ENCODE data around the gene BCAP31. TPM values are rescaled to one million over a fixed set of nuclear protein-coding genes. Genes with fewer than 3 reads are reported as not detected.

BCAP31 gene
- total RNA-seq, 1 experiment from 2014 or later: 289 TPM

- Histone ChIP-seq H4K20me1 (ENCODE audit: low read length) (no peaks in the 10 kb centered on the region), H2AFZ (ENCODE audit: low read length) (no peak overlapping the region), H3K4me3 (ENCODE audit: low read length) (no peak overlapping the region), H3K9ac (ENCODE audit: low read length) (no peak overlapping the region), H3K36me3 (ENCODE audit: low read depth, low read length) (peaks cover 2% of the 10 kb centered on the region; the same call in 1 of the 2 replicates), H3K4me1 (ENCODE audit: insufficient read depth, low read length) (no peaks in the 10 kb centered on the region), H3K9me2 (replicated peaks; ENCODE audit: low read length) (no peaks in the 10 kb centered on the region), H3K79me2 (ENCODE audit: low read length) (no peaks in the 10 kb centered on the region), H3K4me2 (ENCODE audit: low read length) (no peak overlapping the region), H3K9me3 (ENCODE audit: low read length) (no peaks in the 10 kb centered on the region), H3F3A (ENCODE audit: low read length, unreplicated experiment) (no peaks in the 10 kb centered on the region), H3K27ac (ENCODE audit: low read length) (no peak overlapping the region), H3K27me3 (ENCODE audit: low read length) (no peaks in the 10 kb centered on the region)
- ATAC-seq: no peak
- DNase-seq: no peak
- TF ChIP-seq EZH2 (IDR thresholded peaks at IDR 0.05; ENCODE audit: low read length, unreplicated experiment): no peak
- no peak for TF ChIP-seq CTCF (conservative IDR thresholded peaks at IDR 0.05; ENCODE audit: low read depth, low read length)
- no peak for TF ChIP-seq EZH2phosphoT487 (IDR thresholded peaks at IDR 0.05; ENCODE audit: borderline replicate concordance, low read length)
- intact Hi-C loops (cut with micrococcal nuclease): no loop called here
- ChIA-PET POLR2A (ENCODE audit: unreplicated experiment) (no interaction called here), CTCF (no interaction called here)
- no TSS peak for BruUV-seq (replicated peaks)
These were observed 48.4 kb upstream of the BCAP31 start for GRCh38 chrX:153772316-153773217.

- TF ChIP-seq EZH2phosphoT487 (IDR thresholded peaks at IDR 0.05; ENCODE audit: borderline replicate concordance, low read length) (no peak), CTCF (conservative IDR thresholded peaks at IDR 0.05; ENCODE audit: low read depth, low read length) (no peak), EZH2 (IDR thresholded peaks at IDR 0.05; ENCODE audit: low read length, unreplicated experiment) (no peak)
- no peak overlapping the region for H3K4me3 ChIP-seq (ENCODE audit: low read length)
- DNase-seq (no peak), ATAC-seq (no peak)
- no peaks in the 10 kb centered on the region for H4K20me1 ChIP-seq (ENCODE audit: low read length)
- ChIA-PET POLR2A (ENCODE audit: unreplicated experiment) (no interaction called here), CTCF (no interaction called here)
- peaks cover 6% of the 10 kb centered on the region for H3K79me2 ChIP-seq (ENCODE audit: low read length)
- peaks cover 2% of the 10 kb centered on the region; the same call in 1 of the 2 replicates for H3K36me3 ChIP-seq (ENCODE audit: low read depth, low read length)
- no peak overlapping the region for H3K4me2 ChIP-seq (ENCODE audit: low read length)
- peaks cover 4% of the 10 kb centered on the region for H3K4me1 ChIP-seq (ENCODE audit: insufficient read depth, low read length)
- H2AFZ ChIP-seq (ENCODE audit: low read length): no peak overlapping the region
- H3K9ac ChIP-seq (ENCODE audit: low read length): no peak overlapping the region
- H3K27ac ChIP-seq (ENCODE audit: low read length): no peak overlapping the region
- intact Hi-C loops (cut with micrococcal nuclease): no loop called here
- no peaks in the 10 kb centered on the region for H3K9me2 ChIP-seq (replicated peaks; ENCODE audit: low read length)
- no peaks in the 10 kb centered on the region for H3K27me3 ChIP-seq (ENCODE audit: low read length)
- no peaks in the 10 kb centered on the region for H3K9me3 ChIP-seq (ENCODE audit: low read length)
- BruUV-seq (replicated peaks): no TSS peak
- no peaks in the 10 kb centered on the region for H3F3A ChIP-seq (ENCODE audit: low read length, unreplicated experiment)
These were observed 47.5 kb upstream of the BCAP31 start for GRCh38 chrX:153771415-153772315.

Data from PC-3 (cell line).